ENCODE measurements around the gene KAZALD1. TPM values are rescaled to one million over a fixed set of nuclear protein-coding genes. Genes with fewer than 3 reads are reported as not detected.
"Not testable (repeated sequence)": the region's sequence is repeated elsewhere in the genome, so short reads cannot be mapped to it uniquely, and the experiment has no call there.

Gene KAZALD1
- total RNA-seq, 2 donors from 2014 or later: 0.60 to 1.3 TPM

DNA sequence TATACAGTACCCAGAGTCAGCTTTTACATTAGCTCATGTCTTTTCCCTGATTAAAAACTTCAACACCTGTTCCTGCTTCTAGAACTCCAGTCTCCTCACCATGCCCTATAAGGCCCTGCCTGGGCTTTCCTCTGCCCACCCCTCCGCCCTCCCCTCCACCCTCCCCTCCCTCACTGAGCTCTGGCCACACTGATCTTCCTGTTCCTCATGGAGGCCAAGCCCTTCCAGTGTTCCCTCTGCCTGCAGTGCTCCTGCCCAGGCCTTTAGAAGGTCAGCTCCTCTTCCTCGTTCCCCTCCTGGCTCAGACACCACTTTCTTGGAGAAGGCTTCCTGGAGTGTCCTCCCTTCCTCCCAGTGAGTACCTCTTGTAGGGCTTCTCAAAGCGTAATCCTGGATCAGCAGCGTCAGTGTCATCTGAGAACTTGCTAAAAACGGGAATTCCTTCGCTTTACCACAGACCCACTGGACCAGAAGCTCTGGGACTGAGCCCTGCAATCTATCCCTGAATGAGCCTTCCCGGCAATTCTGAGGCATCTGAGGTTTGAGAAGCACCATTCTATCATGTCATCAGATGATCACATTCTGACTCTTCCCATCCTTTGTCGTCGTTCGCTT, 34.6 kb upstream of the KAZALD1 start:
- DNase-seq (ENCODE audit: low spot score in 2 of 2): no peak
- ATAC-seq: no peak
- H3K36me3 Mint-ChIP-seq: no peaks in the 10 kb centered on the region
- no peaks in the 10 kb centered on the region for H3K9me3 Mint-ChIP-seq
- no peak overlapping the region for H3K27ac Mint-ChIP-seq

DNA sequence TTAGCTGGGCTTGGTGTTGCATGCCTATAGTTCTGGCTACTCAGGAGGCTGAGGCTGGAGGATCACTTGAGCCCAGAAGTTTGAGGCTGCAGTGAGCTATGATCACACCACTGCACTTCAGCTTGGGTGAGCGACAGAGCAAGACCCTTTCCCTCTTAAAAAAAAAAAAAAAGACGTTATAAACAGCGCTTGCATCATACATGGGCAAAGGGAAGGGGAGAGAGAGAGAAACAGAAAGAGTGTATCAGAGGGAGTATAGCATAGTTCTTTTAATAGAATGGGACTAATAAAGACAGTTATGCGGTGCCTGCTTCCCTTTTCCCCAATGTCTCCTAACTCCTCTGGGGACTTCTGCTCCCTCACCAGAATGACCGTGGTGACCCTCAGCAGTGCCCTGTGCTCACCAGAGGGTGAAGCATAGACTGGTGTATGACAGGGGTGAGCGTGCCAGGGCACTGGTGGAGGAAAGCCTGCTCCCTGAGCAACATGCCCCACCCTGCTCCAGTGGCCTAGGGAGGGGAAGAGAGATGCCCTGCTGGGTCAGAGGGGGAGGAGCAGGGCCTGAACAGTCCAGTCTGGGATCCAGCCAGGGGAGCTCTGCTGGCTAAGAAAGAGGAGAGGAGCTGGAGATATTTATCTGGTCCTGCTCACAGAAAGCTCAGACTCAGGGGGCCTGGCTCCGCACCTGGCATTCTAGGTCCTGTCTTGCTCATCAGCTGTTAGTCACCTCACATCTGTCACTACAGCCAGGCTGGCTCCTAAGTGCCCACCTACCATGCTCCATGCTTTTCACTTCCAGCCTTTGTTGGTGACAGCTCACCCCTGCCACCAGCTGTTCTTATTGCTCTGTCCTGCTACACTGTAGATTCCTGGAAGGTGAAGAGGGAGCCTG, 33.1 kb upstream of the KAZALD1 start:
- Mint-ChIP-seq H3K27ac (no peak overlapping the region), H3K36me3 (no peaks in the 10 kb centered on the region), H3K9me3 (no peaks in the 10 kb centered on the region)
- ATAC-seq (no peak), DNase-seq (ENCODE audit: low spot score in 2 of 2) (no peak)

DNA sequence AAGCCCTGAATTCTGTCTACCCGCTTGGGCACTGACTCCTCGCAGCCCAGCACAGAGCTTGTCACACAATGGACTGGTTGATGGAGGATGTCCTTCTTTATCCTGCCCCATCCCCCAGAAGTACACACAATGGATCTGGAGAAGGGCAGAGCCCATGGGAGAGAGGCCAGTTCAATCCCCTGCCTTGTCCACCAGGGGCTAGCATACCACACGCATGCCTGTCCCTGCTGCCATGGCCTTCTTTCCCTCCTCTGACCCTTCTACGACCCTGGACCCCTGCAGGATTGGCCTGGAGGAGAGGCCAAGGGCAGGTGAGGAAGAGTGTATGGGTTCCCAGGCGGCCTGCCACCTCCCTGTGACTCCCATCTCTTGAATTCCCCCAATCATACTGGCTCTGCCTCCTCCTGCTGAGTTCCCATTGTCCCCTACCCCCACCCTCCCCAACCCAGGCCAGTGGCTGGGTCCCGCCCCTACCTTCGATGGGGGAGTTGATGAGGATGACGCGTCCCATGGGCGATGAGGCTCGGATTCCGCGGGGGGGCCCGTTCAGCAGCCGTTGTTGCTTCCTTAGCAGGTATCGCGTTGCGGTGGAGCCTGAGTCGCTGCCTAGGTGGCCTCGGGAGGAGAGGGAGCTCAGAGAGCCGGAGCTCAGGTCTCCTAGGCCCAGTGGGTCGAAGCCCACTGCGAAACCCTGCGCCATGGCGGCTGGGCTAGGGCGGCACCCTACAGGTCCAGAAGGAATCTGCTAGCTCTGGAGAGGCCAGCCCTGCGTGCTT, 32.1 kb upstream of the KAZALD1 start:
- no peaks in the 10 kb centered on the region for H3K9me3 Mint-ChIP-seq
- H3K27ac Mint-ChIP-seq: no peak overlapping the region
- ATAC-seq: no peak
- no peaks in the 10 kb centered on the region for H3K36me3 Mint-ChIP-seq
- DNase-seq (ENCODE audit: low spot score in 2 of 2): no peak

DNA sequence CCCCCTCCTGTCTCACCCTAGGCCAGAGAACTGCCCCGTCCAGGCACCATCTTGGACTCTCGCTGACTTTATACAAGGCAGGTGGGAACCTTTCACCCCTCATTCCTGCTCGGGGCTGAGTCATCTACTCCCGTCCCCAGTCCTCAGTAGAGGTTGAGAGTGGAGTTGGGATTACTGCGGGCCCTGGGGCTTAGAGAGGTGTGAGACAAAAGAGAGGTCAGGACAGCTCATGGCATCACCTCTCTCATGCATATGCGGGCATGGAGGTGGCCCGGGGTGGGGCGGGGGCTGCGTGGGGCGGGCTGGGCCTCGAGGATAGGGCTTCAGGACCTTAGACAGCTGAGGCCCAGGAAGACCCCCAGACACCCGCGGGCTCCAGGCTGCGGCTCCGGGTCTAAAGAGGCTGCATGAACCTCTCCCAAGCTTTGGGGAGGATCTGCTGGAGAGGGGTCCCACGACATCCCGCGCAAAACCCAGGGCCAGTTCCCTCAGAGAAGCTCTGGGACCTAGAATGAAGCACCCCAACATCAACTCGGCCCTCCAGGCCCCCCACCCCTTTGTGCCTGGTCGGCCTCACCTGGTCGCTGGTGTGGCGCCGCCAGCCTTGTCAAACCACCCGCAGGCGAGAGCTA, 31.2 kb upstream of the KAZALD1 start:
- H3K36me3 Mint-ChIP-seq: no peaks in the 10 kb centered on the region
- H3K9me3 Mint-ChIP-seq: no peaks in the 10 kb centered on the region
- no peak for ATAC-seq
- no peak for DNase-seq (ENCODE audit: low spot score in 2 of 2)
- H3K27ac Mint-ChIP-seq: peak overlapping the region in 1 of 2 donors; percentile 86

DNA sequence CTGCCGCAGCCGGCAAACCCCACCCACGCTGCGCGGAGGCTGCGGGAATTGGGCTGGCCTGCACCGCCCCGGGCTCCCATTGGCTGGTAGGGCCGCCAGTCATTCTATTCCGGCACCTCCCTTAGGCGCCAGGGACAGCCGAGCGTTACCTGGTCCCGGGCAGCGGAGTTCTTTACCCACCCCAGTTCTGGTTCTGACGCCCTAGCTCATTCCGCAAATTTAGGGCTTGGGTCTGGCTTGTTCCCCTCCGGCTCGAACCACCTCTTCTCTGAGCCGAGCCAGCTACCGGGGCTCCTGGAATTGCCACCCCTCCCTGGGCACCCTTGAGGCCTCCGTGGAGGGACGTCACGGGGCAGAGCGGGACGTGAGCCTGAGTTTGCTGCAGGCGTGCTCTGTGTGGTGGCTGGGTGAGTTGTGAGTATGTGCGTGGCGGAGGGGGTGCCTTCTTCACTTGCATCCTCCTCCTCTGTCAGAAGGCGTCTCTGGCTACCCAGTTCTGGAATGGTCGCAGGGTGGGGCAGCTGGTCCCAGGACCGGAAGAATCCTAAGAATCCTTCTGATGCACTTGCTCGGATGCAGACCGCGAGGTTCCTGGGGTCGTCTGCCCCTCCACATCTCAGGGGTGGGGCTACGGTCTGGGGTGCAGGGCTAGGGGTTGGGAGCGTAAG, 30.5 kb upstream of the KAZALD1 start, which contains the start of the genes PDZD7 and SFXN3:
PDZD7 (minus strand) TSS at position 2 of the 668 bp plus-strand sequence. CDS start 910 bp downstream, outside the sequence.
SFXN3 (plus strand) TSS at position 107 of the 668 bp plus-strand sequence. CDS start 3,461 bp downstream, outside the sequence.
- Mint-ChIP-seq H3K9me3 (no peaks in the 10 kb centered on the region), H3K36me3 (no peaks in the 10 kb centered on the region), H3K27ac (peak within 1 kb of the TSS; percentile 85 to 86)
- DNase-seq (ENCODE audit: low spot score in 2 of 2): peak; percentile 97 to 98
- ATAC-seq: peak; percentile 85 to 86

DNA sequence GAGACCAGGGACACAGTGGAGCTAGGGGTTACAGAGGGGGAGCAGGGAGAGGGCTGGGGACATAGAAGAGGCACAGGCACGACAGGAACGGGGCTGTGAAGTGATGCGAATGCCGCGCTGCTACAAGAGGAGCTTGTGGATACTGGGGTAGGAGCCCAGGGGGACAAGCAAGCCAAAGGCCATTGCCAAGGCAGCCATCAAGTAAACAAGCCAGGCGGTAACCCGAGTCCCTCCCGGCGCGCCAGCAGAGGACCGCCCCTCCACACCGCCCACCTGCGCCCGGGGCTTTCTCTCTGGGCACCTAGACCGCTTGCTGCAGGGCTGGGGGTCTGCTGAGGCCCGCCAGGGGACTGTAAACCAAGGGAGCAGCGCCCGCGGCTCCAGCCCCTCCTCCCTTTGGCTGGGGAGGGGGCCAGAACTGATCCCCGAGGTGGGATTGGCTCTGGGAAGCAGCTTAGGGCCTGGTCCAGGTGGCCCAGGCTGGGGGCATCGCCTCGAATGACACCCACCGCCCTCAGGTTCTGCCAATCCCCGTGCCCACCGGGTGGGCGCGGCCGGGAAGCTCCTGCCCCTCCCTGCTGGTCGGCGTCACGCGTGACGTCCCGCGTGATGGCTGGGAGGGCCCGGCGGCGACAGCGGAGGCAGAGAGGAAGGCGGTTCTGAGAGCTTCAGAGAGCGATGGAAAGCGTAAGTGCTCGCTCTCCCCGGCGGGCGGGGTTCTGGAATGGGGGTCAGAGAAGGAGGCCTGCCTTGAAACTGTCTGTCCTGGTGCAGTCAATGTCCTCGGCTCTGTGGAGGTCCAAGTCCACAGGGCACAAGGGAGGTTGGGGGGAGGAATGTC, 29.8 kb upstream of the KAZALD1 start:
- Mint-ChIP-seq H3K9me3 (no peaks in the 10 kb centered on the region), H3K36me3 (no peaks in the 10 kb centered on the region), H3K27ac (peak overlapping the region; percentile 85 to 86)
- ATAC-seq: peak; percentile 42 to 56
- peak; percentile 65 to 66 for DNase-seq (ENCODE audit: low spot score in 2 of 2)

DNA sequence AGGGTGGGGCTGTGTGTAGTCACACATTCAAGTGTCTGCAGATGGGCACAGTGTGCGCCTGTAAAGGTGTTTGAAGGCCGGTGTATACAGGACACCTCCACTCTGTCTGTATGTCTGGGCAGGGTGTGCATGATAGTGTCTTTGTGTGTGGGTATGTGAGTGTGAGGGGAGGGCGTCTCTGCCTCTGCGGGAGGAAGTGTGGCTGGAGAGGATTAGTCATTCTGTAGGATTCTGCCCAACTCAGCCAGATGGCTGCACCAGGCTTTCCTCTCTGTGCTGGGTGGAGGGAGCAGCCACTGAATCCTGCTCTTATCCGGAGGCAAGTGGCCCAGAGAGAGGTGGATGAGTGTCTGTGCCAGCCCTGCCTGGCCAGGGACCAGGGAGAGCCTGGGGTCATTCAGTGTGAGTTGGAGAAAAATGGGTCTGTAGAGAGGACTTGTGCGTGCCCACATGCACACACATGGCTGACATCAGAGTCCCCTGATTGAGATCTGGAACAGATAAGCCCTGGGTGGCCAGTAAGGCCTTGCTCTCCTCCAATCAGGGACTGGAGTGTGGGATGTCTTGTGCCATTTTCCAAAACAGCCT, 29.1 kb upstream of the KAZALD1 start:
- ATAC-seq (peak; percentile 60 to 75), DNase-seq (ENCODE audit: low spot score in 2 of 2) (peak; percentile 49 to 78)
- Mint-ChIP-seq H3K9me3 (no peaks in the 10 kb centered on the region), H3K36me3 (no peaks in the 10 kb centered on the region), H3K27ac (peak overlapping the region; percentile 83 to 86)

DNA sequence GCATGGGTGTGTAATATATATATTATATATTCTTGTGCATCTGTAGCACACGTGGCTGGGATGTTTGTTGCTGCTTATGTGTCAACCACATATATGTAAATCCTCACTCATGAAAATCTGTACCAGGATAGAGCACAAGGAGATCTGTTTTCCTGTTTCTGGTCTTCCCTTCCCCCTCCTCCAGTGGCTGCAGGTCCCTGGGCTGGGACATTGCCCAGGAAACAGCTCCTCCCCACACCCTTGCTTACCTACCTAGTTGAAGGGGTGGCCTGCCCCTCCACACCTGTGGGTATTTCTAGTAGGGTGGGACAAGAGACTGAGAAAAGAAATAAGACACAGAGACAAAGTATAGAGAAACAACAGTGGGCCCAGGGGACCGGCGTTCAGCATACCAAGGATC, 28.5 kb upstream of the KAZALD1 start:
- Mint-ChIP-seq H3K36me3 (no peaks in the 10 kb centered on the region), H3K27ac (peak overlapping the region in 1 of 2 donors; percentile 86), H3K9me3 (no peaks in the 10 kb centered on the region)
- ATAC-seq (no peak), DNase-seq (ENCODE audit: low spot score in 2 of 2) (no peak)

DNA sequence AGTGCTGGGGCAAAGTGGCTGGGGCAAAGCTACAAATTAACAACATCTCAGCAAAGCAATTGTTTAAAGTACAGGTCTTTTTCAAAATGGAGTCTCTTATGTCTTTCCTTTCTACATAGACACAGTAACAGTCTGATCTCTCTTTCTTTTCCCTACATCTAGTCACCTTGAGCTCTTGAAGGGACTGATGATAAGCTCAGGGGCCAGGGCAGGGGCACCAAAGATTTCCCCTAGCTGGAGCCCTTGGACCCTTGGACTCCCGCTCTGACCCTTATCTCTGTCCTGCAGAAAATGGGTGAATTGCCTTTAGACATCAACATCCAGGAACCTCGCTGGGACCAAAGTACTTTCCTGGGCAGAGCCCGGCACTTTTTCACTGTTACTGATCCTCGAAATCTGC, 27.4 kb upstream of the KAZALD1 start:
- ATAC-seq; DNase-seq (ENCODE audit: low spot score in 2 of 2); H3K36me3 Mint-ChIP-seq; H3K9me3 Mint-ChIP-seq; H3K27ac Mint-ChIP-seq: not testable (repeated sequence)

DNA sequence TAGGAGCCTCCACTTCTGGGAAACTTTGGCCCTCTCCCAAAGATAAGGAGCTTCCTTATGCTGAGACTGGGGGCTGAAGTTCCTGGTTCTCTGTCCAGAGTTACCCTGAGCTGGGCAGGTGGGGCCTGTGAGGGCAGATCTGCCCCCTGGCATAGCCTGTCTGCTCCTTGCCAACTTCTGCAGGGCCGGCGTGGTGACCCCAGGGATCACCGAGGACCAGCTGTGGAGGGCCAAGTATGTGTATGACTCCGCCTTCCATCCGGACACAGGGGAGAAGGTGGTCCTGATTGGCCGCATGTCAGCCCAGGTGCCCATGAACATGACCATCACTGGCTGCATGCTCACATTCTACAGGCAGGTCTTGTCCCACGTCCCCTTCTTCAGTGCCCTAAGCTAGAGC, 26.5 kb upstream of the KAZALD1 start:
- ATAC-seq: no peak
- H3K27ac Mint-ChIP-seq: no peak overlapping the region
- H3K9me3 Mint-ChIP-seq: no peaks in the 10 kb centered on the region
- H3K36me3 Mint-ChIP-seq: no peaks in the 10 kb centered on the region
- no peak for DNase-seq (ENCODE audit: low spot score in 2 of 2)

DNA sequence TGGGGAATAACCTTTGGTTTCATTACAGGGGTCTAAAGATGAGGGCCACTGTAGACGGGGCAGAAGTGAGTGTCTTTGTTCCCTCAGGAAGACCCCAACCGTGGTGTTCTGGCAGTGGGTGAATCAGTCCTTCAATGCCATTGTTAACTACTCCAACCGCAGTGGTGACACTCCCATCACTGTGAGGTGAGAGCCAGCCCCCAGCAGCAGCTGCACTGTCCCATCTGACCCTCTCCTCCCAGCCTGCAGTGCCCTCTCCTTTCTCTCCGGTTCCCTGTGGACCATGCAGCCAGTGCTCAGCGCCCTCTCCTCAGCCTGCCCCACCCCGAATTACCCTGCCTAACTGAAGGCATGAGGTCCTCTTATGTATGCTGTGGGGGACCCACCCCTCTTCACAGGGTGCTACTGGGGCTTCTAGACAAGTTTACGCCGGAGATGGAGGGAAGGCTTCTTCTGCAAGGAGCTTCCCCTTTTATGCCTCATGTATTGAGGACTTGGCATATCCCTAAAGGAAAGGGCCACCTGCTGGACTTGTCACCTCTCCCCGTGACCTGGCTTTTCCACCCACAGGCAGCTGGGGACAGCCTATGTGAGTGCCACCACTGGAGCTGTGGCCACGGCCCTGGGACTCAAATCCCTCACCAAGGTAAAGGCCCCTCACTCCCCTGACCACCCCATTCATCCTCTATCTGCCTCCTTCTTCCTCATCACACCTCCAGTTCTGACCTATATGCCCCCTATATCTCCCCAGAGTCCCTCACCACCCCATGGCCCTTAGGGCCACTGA, 25.7 kb upstream of the KAZALD1 start:
- no peak overlapping the region for H3K27ac Mint-ChIP-seq
- no peaks in the 10 kb centered on the region for H3K36me3 Mint-ChIP-seq
- no peaks in the 10 kb centered on the region for H3K9me3 Mint-ChIP-seq
- ATAC-seq: no peak
- no peak for DNase-seq (ENCODE audit: low spot score in 2 of 2)

DNA sequence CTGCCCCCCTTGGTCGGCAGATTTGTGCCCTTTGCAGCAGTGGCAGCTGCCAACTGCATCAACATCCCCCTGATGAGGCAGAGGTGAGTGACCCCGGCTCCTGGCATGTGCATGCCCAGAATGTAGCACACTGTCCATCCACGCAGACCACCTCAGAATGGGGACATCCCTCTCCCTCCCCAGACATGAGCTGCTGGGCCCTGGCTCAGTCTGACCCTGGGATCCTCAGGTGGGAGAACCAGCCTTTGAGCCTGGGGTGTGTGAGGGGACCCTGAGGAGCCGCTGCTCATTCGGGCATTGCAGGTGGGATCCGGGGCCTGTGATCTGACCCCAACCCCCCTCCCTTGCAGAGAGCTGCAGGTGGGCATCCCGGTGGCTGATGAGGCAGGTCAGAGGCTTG, 25.1 kb upstream of the KAZALD1 start:
- Mint-ChIP-seq H3K36me3 (no peaks in the 10 kb centered on the region), H3K27ac (no peak overlapping the region), H3K9me3 (no peaks in the 10 kb centered on the region)
- no peak for DNase-seq (ENCODE audit: low spot score in 2 of 2)
- ATAC-seq: no peak

DNA sequence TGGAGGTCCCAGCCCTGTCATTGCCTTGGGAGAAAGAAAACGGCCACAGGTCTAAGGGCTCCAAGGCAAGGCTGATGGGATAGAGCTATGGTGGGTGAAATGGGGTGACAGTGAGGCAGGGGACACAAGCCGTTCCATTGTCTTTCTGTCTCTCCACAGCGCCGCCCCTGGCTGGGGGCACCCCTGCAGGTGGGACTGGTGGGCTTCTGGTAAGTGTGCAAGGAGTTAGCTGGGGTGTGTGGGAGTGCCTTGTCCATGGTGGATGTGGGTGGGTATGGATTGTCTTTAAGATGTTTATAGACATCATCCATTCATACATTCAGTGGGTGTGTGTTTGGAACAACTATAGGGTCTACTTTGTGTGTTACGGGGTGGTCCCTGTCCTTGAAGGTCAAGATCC, 23.3 kb upstream of the KAZALD1 start:
- Mint-ChIP-seq H3K27ac (no peak overlapping the region), H3K36me3 (no peaks in the 10 kb centered on the region), H3K9me3 (no peaks in the 10 kb centered on the region)
- DNase-seq (ENCODE audit: low spot score in 2 of 2): no peak
- no peak for ATAC-seq

DNA sequence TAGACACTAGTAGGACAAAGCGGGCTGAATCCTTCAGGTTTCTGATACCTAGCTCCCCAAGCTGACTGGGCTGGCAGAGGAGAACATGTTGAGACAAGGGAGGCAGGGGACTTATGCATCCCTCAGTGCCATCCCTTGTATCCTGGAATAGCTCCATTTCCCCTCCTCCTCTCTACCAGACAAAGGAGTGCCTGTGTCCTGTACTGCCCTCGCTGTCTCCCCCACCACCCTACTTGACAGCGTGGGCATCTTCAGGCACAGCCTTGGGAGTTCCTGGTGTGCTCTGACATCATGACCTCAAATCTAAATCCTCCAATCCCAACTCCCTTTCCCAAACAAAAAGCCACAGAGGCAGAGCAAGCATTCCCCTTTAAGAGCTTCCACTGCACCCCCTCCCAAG, 21.7 kb upstream of the KAZALD1 start:
- no peaks in the 10 kb centered on the region for H3K36me3 Mint-ChIP-seq
- ATAC-seq (no peak), DNase-seq (ENCODE audit: low spot score in 2 of 2) (no peak)
- no peaks in the 10 kb centered on the region for H3K9me3 Mint-ChIP-seq
- H3K27ac Mint-ChIP-seq: no peak overlapping the region

Measured in activated naive CD4-positive, alpha-beta T cell treated with anti-CD3 and anti-CD28 coated beads, Interleukin-2, amount 50 U/mL, for 72 hours (primary cell).